ENCODE results near the gene C19orf53.

- TF ChIP-seq CTCF (IDR thresholded peaks at IDR 0.05 in 4 of 5, conservative IDR thresholded peaks at IDR 0.05 in 1 of 5) = no peak
- no peak for TF ChIP-seq POLR2A (IDR thresholded peaks at IDR 0.05)
Measured at GRCh38 chr19:13738073-13738472, 36.2 kb upstream of the C19orf53 start.
